K562 (cell line): ENCODE measurements around the gene KCNK6. TPM values are rescaled to one million over a fixed set of nuclear protein-coding genes. Genes with fewer than 3 reads are reported as not detected.
A peak's percentile ranks its signal among the peaks of the same experiment; 100 is the strongest.

ENCODE experiments used
- ATF6 ChIP-seq: sonication (generic); formaldehyde crosslinking; IDR thresholded peaks from 2 replicates; pipeline ENCODE4 v1.4.0; 2020; ENCODE audit warnings: mild to moderate bottlenecking, missing genetic modification reagents
- HCFC1 ChIP-seq: IDR thresholded peaks from 2 replicates; pipeline ENCODE4 v1.6.1; 2012; ENCODE audit warnings: low read depth, low read length, improper control_type of control experiment
- HOXB6 ChIP-seq: fragments of 250-450 bp; sonication (Bioruptor Pico); IDR thresholded peaks from 2 replicates; pipeline ENCODE4 v1.5.1; 2022; ENCODE audit warnings: mild to moderate bottlenecking, borderline replicate concordance
- KAT2B ChIP-seq: IDR thresholded peaks from one replicate; pipeline ENCODE4 v1.6.1; 2012; ENCODE audit warnings: low read depth, mild to moderate bottlenecking, control low read depth, inconsistent platforms, low read length, moderate library complexity
- MEF2D ChIP-seq: conservative IDR thresholded peaks from 2 replicates; pipeline ENCODE4 v1.6.1; 2016; ENCODE audit warnings: low read depth, missing genetic modification characterization, missing compliant biosample characterization
- MYC ChIP-seq, 2 experiments: fragments of 250-450 bp in 1 of 2; sonication (Bioruptor Pico) in 1 of 2; IDR thresholded peaks; 2 replicates each; pipeline versions ENCODE4 v1.5.1 to v1.6.1; 2012 to 2021; ENCODE audit warnings: low read depth in 2 of 2, borderline replicate concordance in 1 of 2, improper control_type of control experiment in 1 of 2, low read length in 1 of 2, mild to moderate bottlenecking in 1 of 2, moderate library complexity in 1 of 2
- NFE2 ChIP-seq: IDR thresholded peaks from 2 replicates; pipeline ENCODE4 v1.6.1; 2014; ENCODE audit warnings: antibody characterized with exemption, low read depth
- PML ChIP-seq: IDR thresholded peaks from 2 replicates; pipeline ENCODE4 v1.6.1; 2012; ENCODE audit warnings: low read length, inconsistent platforms
- SIRT6 ChIP-seq: IDR thresholded peaks from one replicate; pipeline ENCODE4 v1.6.1; 2012; ENCODE audit warnings: low read depth, mild to moderate bottlenecking, control low read depth, inconsistent platforms, low read length, moderate library complexity
- TFAP4 ChIP-seq: sonication (generic); formaldehyde crosslinking; IDR thresholded peaks from 2 replicates; pipeline ENCODE4 v1.8.0; 2022; ENCODE audit warnings: missing genetic modification reagents, mild to moderate bottlenecking, moderate library complexity, borderline replicate concordance
- TFE3 ChIP-seq: fragments of 450-650 bp; formaldehyde crosslinking; IDR thresholded peaks from 2 replicates; pipeline ENCODE4 v1.4.0; 2020; ENCODE audit warnings: mild to moderate bottlenecking, mixed read lengths
- ZNF41 ChIP-seq: fragments of 250-450 bp; sonication (Bioruptor Pico); conservative IDR thresholded peaks from 2 replicates; pipeline ENCODE4 v1.4.0; 2020; ENCODE audit warnings: mild to moderate bottlenecking
- ZNF445 ChIP-seq: fragments of 250-450 bp; sonication (Bioruptor Pico); IDR thresholded peaks from 2 replicates; pipeline ENCODE4 v1.4.0; 2020; ENCODE audit warnings: low read depth, mild to moderate bottlenecking, moderate library complexity
- ZNF780A ChIP-seq: fragments of 250-450 bp; sonication (Bioruptor Pico); IDR thresholded peaks from 2 replicates; pipeline ENCODE4 v1.5.0; 2021; ENCODE audit warnings: mild to moderate bottlenecking
- ZNF830 ChIP-seq: fragments of 250-450 bp; sonication (Bioruptor Pico); IDR thresholded peaks from 2 replicates; pipeline ENCODE4 v1.5.0; 2021; ENCODE audit warnings: mild to moderate bottlenecking
- polyA plus RNA-seq, 8 experiments: library from polyadenylated mRNA; depleted of rRNA in 4 of 8; stranded (reverse) in 5 of 8; unstranded in 3 of 8; fragments of >200 nt; fragmentation: Nextera tagmentation in 2 of 8; fragmentation: Illumina TruSeq in 1 of 8; extraction: Ambion mirVana in 2 of 8; extraction: Trizol in 1 of 8; gene quantifications; 2 replicates each; pipeline versions ENCODE4 v1.2.1 to v1.2.3, GENCODE V29; 2011 to 2014; ENCODE audit warnings: inconsistent platforms in 1 of 8, missing spikeins in 1 of 8
- total RNA-seq, 7 experiments: library from RNA; depleted of rRNA in 6 of 7; stranded (reverse); fragments of >200 nt in 6 of 7; fragmentation: Illumina TruSeq in 2 of 7; extraction: Trizol in 2 of 7; gene quantifications; 2 replicates each; pipeline versions ENCODE4 v1.2.1 to v1.2.3, GENCODE V29; 2011 to 2021; ENCODE audit warnings: low replicate concordance in 1 of 7
- TF ChIP-seq, protein P1 (sequence below), 2 experiments: IDR thresholded peaks; 2 replicates each; pipeline ENCODE4 v1.6.1; 2011; ENCODE audit warnings: borderline replicate concordance in 1 of 2, control low read depth in 1 of 2, low read depth in 1 of 2, low read length in 1 of 2, mild to moderate bottlenecking in 1 of 2, mixed read lengths in 1 of 2, moderate library complexity in 1 of 2; ENCODE audit not compliant: insufficient read depth in 1 of 2, insufficient read length in 1 of 2, poor library complexity in 1 of 2, severe bottlenecking in 1 of 2; ENCODE audit errors: extremely low read depth in 1 of 2
- TF ChIP-seq, protein P2 (sequence below): sonication (generic); formaldehyde crosslinking; IDR thresholded peaks from 2 replicates; pipeline ENCODE4 v1.8.1; 2023; ENCODE audit warnings: mild to moderate bottlenecking, missing genetic modification reagents

Gene KCNK6
- total and polyA plus RNA-seq, 9 of the 15 experiments (the other 6 are each of a cell fraction or from before 2014, with no cell fraction given), result 0.05 to 0.42 (median 0.15) TPM

DNA sequence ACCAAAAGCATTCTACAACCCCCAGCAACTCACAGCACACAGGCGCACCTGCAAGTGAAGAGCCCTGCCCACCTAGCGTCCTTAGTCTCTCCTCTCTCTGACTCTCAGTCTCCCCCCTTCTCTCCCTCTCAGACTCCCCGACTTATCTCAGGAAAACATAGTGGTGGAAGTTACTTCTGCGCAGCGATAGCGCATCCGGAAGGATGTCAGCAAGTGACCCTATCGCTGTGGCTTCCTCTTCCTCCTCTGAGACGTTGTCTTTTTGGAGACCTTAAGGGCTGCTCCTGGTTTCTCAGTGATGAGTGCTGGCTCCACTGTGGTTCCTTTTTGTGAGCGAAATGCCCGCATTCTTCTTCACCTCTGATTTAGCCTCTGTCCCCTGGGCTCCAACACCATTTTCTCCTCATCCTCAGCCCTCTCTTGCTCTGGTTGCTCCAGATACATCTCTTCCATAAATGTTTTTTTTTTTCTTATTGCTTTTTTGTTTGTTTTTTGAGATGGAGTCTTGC lies 2.5 kb upstream of the KCNK6 start (continued):
- TF ChIP-seq, protein P1, sequence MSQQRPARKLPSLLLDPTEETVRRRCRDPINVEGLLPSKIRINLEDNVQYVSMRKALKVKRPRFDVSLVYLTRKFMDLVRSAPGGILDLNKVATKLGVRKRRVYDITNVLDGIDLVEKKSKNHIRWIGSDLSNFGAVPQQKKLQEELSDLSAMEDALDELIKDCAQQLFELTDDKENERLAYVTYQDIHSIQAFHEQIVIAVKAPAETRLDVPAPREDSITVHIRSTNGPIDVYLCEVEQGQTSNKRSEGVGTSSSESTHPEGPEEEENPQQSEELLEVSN (IDR thresholded peaks at IDR 0.05; ENCODE audit: borderline replicate concordance in 1 of 2, extremely low read depth in 1 of 2, insufficient read depth in 1 of 2, insufficient read length in 1 of 2, low read depth in 1 of 2, low read length in 1 of 2, poor library complexity in 1 of 2, severe bottlenecking in 1 of 2), result no peak
- no peak for TF ChIP-seq ZNF445 (CRISPR knock-in tag)
- TF ChIP-seq, protein P2, sequence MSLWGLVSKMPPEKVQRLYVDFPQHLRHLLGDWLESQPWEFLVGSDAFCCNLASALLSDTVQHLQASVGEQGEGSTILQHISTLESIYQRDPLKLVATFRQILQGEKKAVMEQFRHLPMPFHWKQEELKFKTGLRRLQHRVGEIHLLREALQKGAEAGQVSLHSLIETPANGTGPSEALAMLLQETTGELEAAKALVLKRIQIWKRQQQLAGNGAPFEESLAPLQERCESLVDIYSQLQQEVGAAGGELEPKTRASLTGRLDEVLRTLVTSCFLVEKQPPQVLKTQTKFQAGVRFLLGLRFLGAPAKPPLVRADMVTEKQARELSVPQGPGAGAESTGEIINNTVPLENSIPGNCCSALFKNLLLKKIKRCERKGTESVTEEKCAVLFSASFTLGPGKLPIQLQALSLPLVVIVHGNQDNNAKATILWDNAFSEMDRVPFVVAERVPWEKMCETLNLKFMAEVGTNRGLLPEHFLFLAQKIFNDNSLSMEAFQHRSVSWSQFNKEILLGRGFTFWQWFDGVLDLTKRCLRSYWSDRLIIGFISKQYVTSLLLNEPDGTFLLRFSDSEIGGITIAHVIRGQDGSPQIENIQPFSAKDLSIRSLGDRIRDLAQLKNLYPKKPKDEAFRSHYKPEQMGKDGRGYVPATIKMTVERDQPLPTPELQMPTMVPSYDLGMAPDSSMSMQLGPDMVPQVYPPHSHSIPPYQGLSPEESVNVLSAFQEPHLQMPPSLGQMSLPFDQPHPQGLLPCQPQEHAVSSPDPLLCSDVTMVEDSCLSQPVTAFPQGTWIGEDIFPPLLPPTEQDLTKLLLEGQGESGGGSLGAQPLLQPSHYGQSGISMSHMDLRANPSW, result no peak
- TF ChIP-seq HCFC1, result no peak
- no peak for TF ChIP-seq SIRT6
- peak; percentile 68 for TF ChIP-seq MYC (IDR thresholded peaks at IDR 0.05; ENCODE audit: low read depth, low read length)
- TF ChIP-seq MYC (CRISPR knock-in tag; IDR thresholded peaks at IDR 0.05; ENCODE audit: borderline replicate concordance, low read depth), result no peak
- TF ChIP-seq HOXB6 (CRISPR knock-in tag), result no peak
- TF ChIP-seq TFE3 (CRISPR knock-in tag), result no peak
- TF ChIP-seq KAT2B, result no peak
- 0 out of 2 replicates have a peak, but pooled peaks have one; percentile 23 for TF ChIP-seq MEF2D (tag)
- 0 out of 2 replicates have a peak, but pooled peaks have one; percentile 61 for TF ChIP-seq TFAP4 (CRISPR knock-in tag)
- TF ChIP-seq ZNF780A (CRISPR knock-in tag), result no peak
- no peak for TF ChIP-seq ATF6
- peak; percentile 52; the same call in 1 of the 2 replicates for TF ChIP-seq NFE2
- TF ChIP-seq ZNF41, result no peak
- TF ChIP-seq PML, result peak; percentile 96
- TF ChIP-seq ZNF830, result no peak
